ENCODE results near the gene LGALSL. TPM values are rescaled to one million over a fixed set of nuclear protein-coding genes. Genes with fewer than 3 reads are reported as not detected.

LGALSL gene
- total and polyA plus RNA-seq, 5 donors from 2014 or later = 0.11 to 5.4 (median 0.28) TPM; not detected in 2

GRCh38 chr2:64489081-64489751, 35.3 kb downstream of the LGALSL start:
- H3K9me3 Mint-ChIP-seq = no peaks in the 10 kb centered on the region
- H3K27ac Mint-ChIP-seq = peak overlapping the region in 1 of 3 donors; percentile 53
- no peaks in the 10 kb centered on the region for H3K36me3 ChIP-seq (ENCODE audit: control insufficient read depth, insufficient read depth, low read length)
- no peaks in the 10 kb centered on the region for H3K36me3 Mint-ChIP-seq
- no peak overlapping the region for H3K4me3 ChIP-seq (ENCODE audit: low read depth, low read length)
- peaks cover 23% of the 10 kb centered on the region for H3K27me3 Mint-ChIP-seq
- H3K27ac ChIP-seq (ENCODE audit: insufficient read depth, low read length, poor library complexity, severe bottlenecking) = no peak overlapping the region
- peaks cover 0 to 14% (median 7%) of the 10 kb centered on the region in 4 donors for H3K4me1 Mint-ChIP-seq
- H3K4me3 Mint-ChIP-seq = no peak overlapping the region
- DNase-seq = no peak
- no peak for ATAC-seq (ENCODE audit: low read depth in 2 of 2)
- peaks cover 7% of the 10 kb centered on the region for H3K27me3 ChIP-seq (ENCODE audit: control insufficient read depth, insufficient read depth, low read length)
- H3K4me1 ChIP-seq (ENCODE audit: control insufficient read depth, insufficient read depth, low read length, poor library complexity, severe bottlenecking) = peaks cover 14% of the 10 kb centered on the region
- H3K9me3 ChIP-seq (ENCODE audit: control insufficient read depth in 2 of 2, low read length in 2 of 2) = no peaks in the 10 kb centered on the region

- no peak overlapping the region for H3K4me3 Mint-ChIP-seq
- no peak overlapping the region for H3K4me3 ChIP-seq (ENCODE audit: low read depth, low read length)
- no peak overlapping the region for H3K27ac ChIP-seq (ENCODE audit: insufficient read depth, low read length, poor library complexity, severe bottlenecking)
- peaks cover 22% of the 10 kb centered on the region for H3K27me3 Mint-ChIP-seq
- H3K27me3 ChIP-seq (ENCODE audit: control insufficient read depth, insufficient read depth, low read length) = peaks cover 14% of the 10 kb centered on the region
- H3K9me3 Mint-ChIP-seq = no peaks in the 10 kb centered on the region
- H3K27ac Mint-ChIP-seq = no peak overlapping the region
- H3K4me1 ChIP-seq (ENCODE audit: control insufficient read depth, insufficient read depth, low read length, poor library complexity, severe bottlenecking) = peaks cover 14% of the 10 kb centered on the region
- H3K36me3 Mint-ChIP-seq = no peaks in the 10 kb centered on the region
- ATAC-seq (ENCODE audit: low read depth in 2 of 2) (no peak), DNase-seq (no peak)
- no peaks in the 10 kb centered on the region for H3K9me3 ChIP-seq (ENCODE audit: control insufficient read depth in 2 of 2, low read length in 2 of 2)
- no peaks in the 10 kb centered on the region for H3K36me3 ChIP-seq (ENCODE audit: control insufficient read depth, insufficient read depth, low read length)
- peaks cover 0 to 14% (median 7%) of the 10 kb centered on the region in 4 donors for H3K4me1 Mint-ChIP-seq
Observed at GRCh38 chr2:64491426-64491825, 37.5 kb downstream of the LGALSL start.

DNA sequence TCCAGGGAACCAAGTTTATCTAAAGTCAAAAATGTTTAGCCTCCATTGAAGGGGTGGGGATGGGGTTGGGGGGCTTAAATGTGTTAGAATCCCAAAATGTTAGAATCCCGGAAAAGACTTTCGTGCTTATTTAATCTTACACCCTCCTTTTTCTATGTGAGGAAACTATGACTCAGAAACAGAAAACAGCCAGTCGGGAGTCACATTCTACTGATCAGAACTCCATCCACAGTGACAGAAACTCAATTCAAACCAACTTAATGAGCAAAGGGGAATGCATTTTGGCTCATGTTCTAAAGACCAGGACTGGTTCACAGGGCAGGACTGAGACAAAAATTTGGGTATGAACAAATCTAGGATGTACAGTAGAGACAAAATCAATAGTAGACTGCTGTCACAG, 38.3 kb downstream of the LGALSL start:
- no peak overlapping the region for H3K4me3 Mint-ChIP-seq
- ATAC-seq (ENCODE audit: low read depth in 2 of 2) (no peak), DNase-seq (no peak)
- H3K36me3 Mint-ChIP-seq = no peaks in the 10 kb centered on the region
- Histone ChIP-seq H3K27me3 (ENCODE audit: control insufficient read depth, insufficient read depth, low read length) (peaks cover 17% of the 10 kb centered on the region), H3K36me3 (ENCODE audit: control insufficient read depth, insufficient read depth, low read length) (no peaks in the 10 kb centered on the region), H3K9me3 (ENCODE audit: control insufficient read depth in 2 of 2, low read length in 2 of 2) (no peaks in the 10 kb centered on the region), H3K4me3 (ENCODE audit: low read depth, low read length) (no peak overlapping the region), H3K27ac (ENCODE audit: insufficient read depth, low read length, poor library complexity, severe bottlenecking) (no peak overlapping the region), H3K4me1 (ENCODE audit: control insufficient read depth, insufficient read depth, low read length, poor library complexity, severe bottlenecking) (peaks cover 14% of the 10 kb centered on the region)
- H3K4me1 Mint-ChIP-seq = peaks cover 0 to 14% (median 7%) of the 10 kb centered on the region in 4 donors
- H3K27ac Mint-ChIP-seq = no peak overlapping the region
- H3K27me3 Mint-ChIP-seq = peaks cover 15% of the 10 kb centered on the region
- no peaks in the 10 kb centered on the region for H3K9me3 Mint-ChIP-seq

DNA sequence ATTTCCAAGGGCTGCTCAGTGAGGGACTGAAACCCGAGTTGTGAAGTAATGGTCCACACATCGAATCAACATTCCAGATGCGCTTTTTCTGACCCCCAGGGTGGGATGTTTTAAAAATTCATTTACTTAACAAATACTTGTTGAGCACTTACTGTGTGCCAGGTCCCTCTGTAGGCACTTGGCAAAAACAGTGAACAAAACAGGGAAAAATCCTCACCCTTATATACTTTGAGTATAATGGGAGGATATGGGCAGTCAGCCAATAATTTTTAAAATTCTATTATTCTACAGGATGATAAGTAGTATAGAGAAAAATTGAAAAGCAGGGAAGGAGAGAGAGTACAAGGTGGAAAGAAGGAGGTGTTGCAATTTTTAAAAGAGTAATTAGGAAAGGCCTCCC, 38.9 kb downstream of the LGALSL start:
- Histone ChIP-seq H3K4me3 (ENCODE audit: low read depth, low read length) (no peak overlapping the region), H3K4me1 (ENCODE audit: control insufficient read depth, insufficient read depth, low read length, poor library complexity, severe bottlenecking) (peaks cover 14% of the 10 kb centered on the region), H3K27ac (ENCODE audit: insufficient read depth, low read length, poor library complexity, severe bottlenecking) (no peak overlapping the region), H3K27me3 (ENCODE audit: control insufficient read depth, insufficient read depth, low read length) (peaks cover 16% of the 10 kb centered on the region), H3K9me3 (ENCODE audit: control insufficient read depth in 2 of 2, low read length in 2 of 2) (no peaks in the 10 kb centered on the region), H3K36me3 (ENCODE audit: control insufficient read depth, insufficient read depth, low read length) (no peaks in the 10 kb centered on the region)
- H3K36me3 Mint-ChIP-seq = no peaks in the 10 kb centered on the region
- DNase-seq (no peak), ATAC-seq (ENCODE audit: low read depth in 2 of 2) (no peak)
- H3K9me3 Mint-ChIP-seq = no peaks in the 10 kb centered on the region
- no peak overlapping the region for H3K4me3 Mint-ChIP-seq
- H3K27me3 Mint-ChIP-seq = peaks cover 12% of the 10 kb centered on the region
- peaks cover 0 to 14% (median 7%) of the 10 kb centered on the region in 4 donors for H3K4me1 Mint-ChIP-seq
- no peak overlapping the region for H3K27ac Mint-ChIP-seq

DNA sequence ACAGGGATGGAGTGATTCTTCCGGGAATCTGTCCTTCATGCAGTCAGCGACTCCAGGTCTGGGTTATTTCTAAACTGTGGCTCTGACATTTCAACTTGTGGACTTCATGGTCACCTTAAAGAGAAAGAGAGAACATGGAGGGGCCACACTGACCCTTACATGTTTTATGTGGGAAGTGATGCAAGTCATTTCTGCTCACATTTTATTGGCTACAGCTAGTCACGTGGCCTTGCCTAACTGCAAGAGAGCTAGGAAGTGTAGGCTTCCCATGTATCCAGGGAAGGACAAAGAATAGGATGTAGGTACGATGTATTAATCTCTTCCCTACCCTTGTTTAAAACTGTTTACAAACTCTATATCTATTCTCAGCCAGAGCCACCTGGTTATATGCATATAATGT, 39.8 kb downstream of the LGALSL start:
- peaks cover 8% of the 10 kb centered on the region for H3K4me1 ChIP-seq (ENCODE audit: control insufficient read depth, insufficient read depth, low read length, poor library complexity, severe bottlenecking)
- Mint-ChIP-seq H3K4me1 (peaks cover 0 to 11% (median 6%) of the 10 kb centered on the region in 4 donors), H3K27me3 (peaks cover 12% of the 10 kb centered on the region), H3K4me3 (no peak overlapping the region), H3K9me3 (peaks cover 0 to 2% (median 0%) of the 10 kb centered on the region in 7 donors), H3K27ac (no peak overlapping the region), H3K36me3 (no peaks in the 10 kb centered on the region)
- no peak for DNase-seq
- no peaks in the 10 kb centered on the region for H3K9me3 ChIP-seq (ENCODE audit: control insufficient read depth in 2 of 2, low read length in 2 of 2)
- H3K27ac ChIP-seq (ENCODE audit: insufficient read depth, low read length, poor library complexity, severe bottlenecking) = no peak overlapping the region
- H3K4me3 ChIP-seq (ENCODE audit: low read depth, low read length) = no peak overlapping the region
- no peaks in the 10 kb centered on the region for H3K36me3 ChIP-seq (ENCODE audit: control insufficient read depth, insufficient read depth, low read length)
- peaks cover 16% of the 10 kb centered on the region for H3K27me3 ChIP-seq (ENCODE audit: control insufficient read depth, insufficient read depth, low read length)
- no peak for ATAC-seq (ENCODE audit: low read depth in 2 of 2)

- H3K27me3 ChIP-seq (ENCODE audit: control insufficient read depth, insufficient read depth, low read length) = peaks cover 16% of the 10 kb centered on the region
- Mint-ChIP-seq H3K27me3 (peaks cover 32% of the 10 kb centered on the region), H3K4me3 (no peak overlapping the region), H3K36me3 (no peaks in the 10 kb centered on the region), H3K27ac (no peak overlapping the region), H3K4me1 (peaks cover 0 to 5% (median 0%) of the 10 kb centered on the region in 4 donors), H3K9me3 (peaks cover 0 to 2% (median 0%) of the 10 kb centered on the region in 7 donors)
- ATAC-seq (ENCODE audit: low read depth in 2 of 2) = no peak
- no peak overlapping the region for H3K27ac ChIP-seq (ENCODE audit: insufficient read depth, low read length, poor library complexity, severe bottlenecking)
- DNase-seq = no peak
- no peaks in the 10 kb centered on the region for H3K36me3 ChIP-seq (ENCODE audit: control insufficient read depth, insufficient read depth, low read length)
- no peak overlapping the region for H3K4me3 ChIP-seq (ENCODE audit: low read depth, low read length)
- H3K4me1 ChIP-seq (ENCODE audit: control insufficient read depth, insufficient read depth, low read length, poor library complexity, severe bottlenecking) = no peaks in the 10 kb centered on the region
- H3K9me3 ChIP-seq (ENCODE audit: control insufficient read depth in 2 of 2, low read length in 2 of 2) = no peaks in the 10 kb centered on the region
Observed at GRCh38 chr2:64498438-64498837, 44.5 kb downstream of the LGALSL start.

GRCh38 chr2:64500549-64500948, 46.6 kb downstream of the LGALSL start:
- H3K9me3 Mint-ChIP-seq = peaks cover 0 to 2% (median 0%) of the 10 kb centered on the region in 7 donors
- no peak for ATAC-seq (ENCODE audit: low read depth in 2 of 2)
- DNase-seq = no peak
- Histone ChIP-seq H3K27me3 (ENCODE audit: control insufficient read depth, insufficient read depth, low read length) (peaks cover 10% of the 10 kb centered on the region), H3K4me3 (ENCODE audit: low read depth, low read length) (no peak overlapping the region), H3K36me3 (ENCODE audit: control insufficient read depth, insufficient read depth, low read length) (no peaks in the 10 kb centered on the region), H3K4me1 (ENCODE audit: control insufficient read depth, insufficient read depth, low read length, poor library complexity, severe bottlenecking) (no peaks in the 10 kb centered on the region), H3K27ac (ENCODE audit: insufficient read depth, low read length, poor library complexity, severe bottlenecking) (no peak overlapping the region), H3K9me3 (ENCODE audit: control insufficient read depth in 2 of 2, low read length in 2 of 2) (no peaks in the 10 kb centered on the region)
- H3K4me1 Mint-ChIP-seq = peaks cover 0 to 5% (median 0%) of the 10 kb centered on the region in 4 donors
- H3K27me3 Mint-ChIP-seq = peaks cover 40% of the 10 kb centered on the region
- H3K36me3 Mint-ChIP-seq = no peaks in the 10 kb centered on the region
- H3K27ac Mint-ChIP-seq = no peak overlapping the region
- H3K4me3 Mint-ChIP-seq = no peak overlapping the region

- no peak overlapping the region for H3K4me3 Mint-ChIP-seq
- no peak for ATAC-seq (ENCODE audit: low read depth in 2 of 2)
- Histone ChIP-seq H3K36me3 (ENCODE audit: control insufficient read depth, insufficient read depth, low read length) (no peaks in the 10 kb centered on the region), H3K4me1 (ENCODE audit: control insufficient read depth, insufficient read depth, low read length, poor library complexity, severe bottlenecking) (no peaks in the 10 kb centered on the region), H3K4me3 (ENCODE audit: low read depth, low read length) (no peak overlapping the region), H3K27ac (ENCODE audit: insufficient read depth, low read length, poor library complexity, severe bottlenecking) (no peak overlapping the region), H3K27me3 (ENCODE audit: control insufficient read depth, insufficient read depth, low read length) (no peaks in the 10 kb centered on the region), H3K9me3 (ENCODE audit: control insufficient read depth in 2 of 2, low read length in 2 of 2) (no peaks in the 10 kb centered on the region)
- H3K27ac Mint-ChIP-seq = no peak overlapping the region
- H3K27me3 Mint-ChIP-seq = peaks cover 38% of the 10 kb centered on the region
- H3K4me1 Mint-ChIP-seq = peaks cover 0 to 5% (median 0%) of the 10 kb centered on the region in 4 donors
- H3K36me3 Mint-ChIP-seq = no peaks in the 10 kb centered on the region
- H3K9me3 Mint-ChIP-seq = peaks cover 0 to 2% (median 0%) of the 10 kb centered on the region in 7 donors
- DNase-seq = no peak
Observed at GRCh38 chr2:64501946-64502345, 48.0 kb downstream of the LGALSL start.
